KOPT-K1 (cell line): ENCODE data around the gene PRM1.

ENCODE experiments used
- H3K27ac ChIP-seq: fragments of 200-600 bp; sonication (generic); 2 replicates; pipeline ENCODE4 v1.5.1; 2016; ENCODE audit warnings: antibody characterized with exemption, mild to moderate bottlenecking, low read depth, low read length; ENCODE audit not compliant: poor library complexity, severe bottlenecking
- H3K36me3 ChIP-seq: fragments of 200-600 bp; sonication (generic); 2 replicates; pipeline ENCODE4 v1.5.1; 2017; ENCODE audit warnings: antibody characterized with exemption, mild to moderate bottlenecking, low read length, moderate library complexity; ENCODE audit not compliant: insufficient read depth
- H3K9me3 ChIP-seq: fragments of 200-600 bp; sonication (generic); 2 replicates; pipeline ENCODE4 v1.5.1; 2017; ENCODE audit warnings: antibody characterized with exemption, low read length, mild to moderate bottlenecking; ENCODE audit not compliant: insufficient read depth, poor library complexity, severe bottlenecking

The PRM1 gene

GRCh38 chr16:11320170-11320569, 39.0 kb upstream of the PRM1 start:
- H3K36me3 ChIP-seq, result no peaks in the 10 kb centered on the region
- no peak overlapping the region for H3K27ac ChIP-seq
- no peaks in the 10 kb centered on the region for H3K9me3 ChIP-seq

GRCh38 chr16:11319529-11320146, 38.5 kb upstream of the PRM1 start:
- H3K36me3 ChIP-seq, result no peaks in the 10 kb centered on the region
- H3K9me3 ChIP-seq, result no peaks in the 10 kb centered on the region
- no peak overlapping the region for H3K27ac ChIP-seq

DNA sequence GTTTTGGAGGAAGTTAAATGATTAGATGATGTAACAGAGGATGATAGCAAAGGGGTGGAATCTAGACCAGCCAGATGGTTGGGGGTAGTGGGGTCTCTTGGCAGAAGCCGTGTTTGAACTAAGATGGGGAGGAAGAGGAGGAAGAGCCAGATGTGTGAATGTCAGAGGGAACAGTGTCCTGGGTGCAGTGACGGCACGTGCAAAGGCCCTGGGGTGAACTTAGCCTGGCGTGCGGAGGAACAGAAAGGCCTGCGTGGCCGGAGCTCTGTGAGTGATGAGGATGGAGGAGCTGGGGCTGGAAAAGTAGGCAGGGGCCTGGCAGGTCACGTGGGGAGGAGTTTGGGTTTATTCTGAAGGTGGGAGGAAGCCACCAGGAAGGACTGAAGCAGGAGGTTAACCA, 37.7 kb upstream of the PRM1 start:
- H3K27ac ChIP-seq, result no peak overlapping the region
- H3K36me3 ChIP-seq, result no peaks in the 10 kb centered on the region
- no peaks in the 10 kb centered on the region for H3K9me3 ChIP-seq

DNA sequence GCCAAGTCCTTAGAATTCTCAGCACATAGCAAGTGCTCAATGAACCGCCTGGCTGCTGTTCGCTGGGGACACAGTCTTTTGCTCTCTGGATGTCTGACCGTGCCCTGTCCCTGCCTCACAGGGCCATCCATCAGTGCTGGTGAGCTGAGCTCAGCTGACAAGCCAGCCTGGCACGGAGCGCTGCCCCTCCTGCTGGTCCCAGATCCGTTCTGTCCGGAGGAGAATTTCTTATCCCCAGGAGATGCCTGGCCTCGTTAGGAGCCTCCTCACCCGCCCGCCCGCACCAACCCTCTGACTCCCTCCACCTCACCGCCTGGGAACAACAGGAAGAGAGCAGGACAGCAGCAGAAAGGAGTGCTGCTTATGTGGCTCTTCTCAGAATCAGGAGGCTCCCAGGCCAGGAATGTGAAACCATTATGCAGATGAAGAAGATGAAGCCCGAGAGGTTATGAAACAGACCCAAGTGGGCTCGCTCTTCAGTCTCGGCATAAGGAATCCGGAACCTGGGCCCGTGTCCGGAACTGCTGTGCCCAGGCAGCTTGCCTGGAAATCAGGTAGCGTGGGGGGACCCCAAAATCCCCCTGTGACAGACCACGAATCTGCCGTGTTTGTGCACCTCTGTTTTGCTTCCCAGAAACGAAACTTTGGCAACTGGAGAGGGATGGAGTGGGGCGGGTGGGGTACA, 35.3 kb upstream of the PRM1 start:
- Histone ChIP-seq H3K27ac (no peak overlapping the region), H3K36me3 (no peaks in the 10 kb centered on the region), H3K9me3 (no peaks in the 10 kb centered on the region)

GRCh38 chr16:11315510-11315909, 34.4 kb upstream of the PRM1 start:
- H3K27ac ChIP-seq, result no peak overlapping the region
- no peaks in the 10 kb centered on the region for H3K9me3 ChIP-seq
- H3K36me3 ChIP-seq, result no peaks in the 10 kb centered on the region

DNA sequence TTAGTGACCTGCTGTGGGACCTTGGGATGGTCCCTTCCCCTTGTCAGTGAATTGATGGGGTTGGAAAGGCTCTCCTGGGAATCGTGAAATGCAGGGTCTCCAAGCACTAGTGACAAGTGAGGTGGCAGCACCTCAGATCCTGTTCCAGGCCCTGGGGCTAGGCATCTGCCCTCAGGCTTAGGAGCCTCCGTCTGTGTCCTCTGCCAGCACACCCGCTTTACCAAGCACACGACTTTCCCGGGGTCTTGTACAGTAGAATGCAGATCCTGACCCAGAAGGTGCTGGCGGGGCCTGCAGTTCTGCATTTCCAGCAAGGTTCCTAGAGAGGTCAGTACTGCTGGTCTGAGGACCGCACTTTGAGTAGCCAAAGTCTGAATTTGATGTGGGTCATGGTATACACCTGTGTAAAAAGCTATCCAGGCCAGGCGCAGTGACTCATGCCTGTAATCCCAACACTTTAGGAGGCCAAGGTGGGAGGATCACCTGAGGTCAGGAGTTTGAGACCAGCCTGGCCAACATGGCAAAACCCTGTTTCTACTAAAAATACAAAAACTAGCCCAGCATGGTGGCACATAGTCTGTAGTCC, 33.3 kb upstream of the PRM1 start:
- Histone ChIP-seq H3K36me3 (no peaks in the 10 kb centered on the region), H3K9me3 (no peaks in the 10 kb centered on the region), H3K27ac (no peak overlapping the region)

- Histone ChIP-seq H3K9me3 (no peaks in the 10 kb centered on the region), H3K27ac (peak overlapping the region; percentile 57)
Measured at GRCh38 chr16:11313493-11314308, 32.6 kb upstream of the PRM1 start.

GRCh38 chr16:11312718-11313492, 31.8 kb upstream of the PRM1 start:
- H3K27ac ChIP-seq, result peak overlapping the region; percentile 57

More at GRCh38 chr16:11313493-11314308, 32.6 kb upstream of the PRM1 start:
- no peaks in the 10 kb centered on the region for H3K36me3 ChIP-seq

GRCh38 chr16:11310997-11311561, 29.9 kb upstream of the PRM1 start:
- no peaks in the 10 kb centered on the region for H3K36me3 ChIP-seq
- no peaks in the 10 kb centered on the region for H3K9me3 ChIP-seq
- H3K27ac ChIP-seq, result peak overlapping the region; percentile 59

More at GRCh38 chr16:11312718-11313492, 31.8 kb upstream of the PRM1 start:
- Histone ChIP-seq H3K9me3 (no peaks in the 10 kb centered on the region), H3K36me3 (no peaks in the 10 kb centered on the region)

- Histone ChIP-seq H3K27ac (peak overlapping the region; percentile 59), H3K9me3 (no peaks in the 10 kb centered on the region), H3K36me3 (no peaks in the 10 kb centered on the region)
Measured at GRCh38 chr16:11310634-11310977, 29.5 kb upstream of the PRM1 start.

DNA sequence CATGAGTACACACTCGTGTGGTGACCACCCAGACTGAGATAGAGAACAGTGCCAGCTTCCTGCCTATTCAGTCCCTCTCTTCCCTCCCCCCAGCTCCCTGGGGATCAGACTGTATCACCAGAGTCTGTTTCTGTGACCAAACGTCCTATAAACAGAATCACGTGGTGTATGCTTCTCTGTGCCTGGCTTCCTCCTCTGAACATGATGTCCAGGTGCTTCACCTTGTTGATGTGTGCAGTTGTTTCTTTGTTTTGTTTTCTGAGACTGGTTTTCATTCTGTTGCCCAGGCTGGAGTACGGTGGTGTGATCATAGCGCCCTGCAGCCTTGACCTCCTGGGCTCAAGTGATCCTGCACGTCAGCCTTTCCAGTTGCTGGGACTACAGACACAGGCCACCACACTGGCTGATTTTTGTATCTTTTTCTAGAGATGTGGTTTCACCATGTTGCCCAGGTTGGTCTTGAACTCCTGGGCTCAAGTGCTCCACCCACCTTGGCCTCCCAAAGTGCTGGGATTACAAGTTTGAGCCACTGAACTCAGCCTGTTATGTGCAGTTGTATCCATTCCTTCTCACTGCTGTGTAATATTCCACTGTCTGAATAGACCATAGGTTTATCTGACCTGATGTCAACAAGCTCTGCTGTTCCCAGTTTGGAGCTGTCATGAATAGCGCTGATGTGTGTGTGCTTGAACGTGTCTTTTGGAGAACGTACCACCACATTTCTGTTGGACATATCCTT, 28.9 kb upstream of the PRM1 start:
- H3K36me3 ChIP-seq, result no peaks in the 10 kb centered on the region
- no peak overlapping the region for H3K27ac ChIP-seq
- H3K9me3 ChIP-seq, result no peaks in the 10 kb centered on the region

DNA sequence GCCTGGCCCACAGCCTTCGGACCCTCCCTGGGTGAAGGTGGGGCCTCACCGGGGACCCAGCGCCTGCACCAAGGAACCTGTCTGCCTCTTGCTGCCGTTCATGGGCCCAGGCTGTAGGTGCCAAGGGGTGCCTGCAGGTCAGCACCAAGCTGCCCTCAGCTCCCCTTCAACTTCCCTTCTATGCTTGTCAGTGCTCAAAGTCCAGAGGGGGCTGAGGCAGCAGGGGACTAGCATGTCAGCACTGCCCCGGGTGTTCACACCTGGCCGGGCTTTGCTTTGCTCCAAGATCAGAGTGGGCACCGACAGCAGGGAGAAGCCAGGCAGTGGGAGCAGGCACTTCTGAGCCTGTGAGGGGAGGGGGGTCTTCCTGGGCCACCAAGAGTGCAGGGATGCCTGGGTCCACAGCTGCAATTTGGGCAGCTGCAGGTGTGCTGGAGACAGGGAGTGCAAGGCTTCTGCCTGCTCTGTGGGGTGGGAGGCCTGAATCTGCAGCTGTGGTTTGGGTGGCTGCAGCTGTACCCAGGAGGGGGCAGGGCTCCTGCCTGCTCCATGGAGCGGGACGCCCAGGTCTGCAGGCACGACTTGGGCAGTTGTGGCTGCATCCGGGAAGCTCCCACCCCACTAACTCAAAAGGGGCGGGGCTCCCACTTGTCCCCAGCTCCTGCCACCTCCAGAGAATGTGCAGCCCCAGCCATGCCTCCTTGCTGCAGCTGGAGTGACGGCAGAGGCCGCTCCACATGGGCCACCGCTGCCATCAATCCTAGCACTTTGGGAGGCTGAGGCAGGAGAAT, 27.6 kb upstream of the PRM1 start:
- no peak overlapping the region for H3K27ac ChIP-seq

More for the DNA sequence above, 27.6 kb upstream of the PRM1 start:
- no peaks in the 10 kb centered on the region for H3K36me3 ChIP-seq
- no peaks in the 10 kb centered on the region for H3K9me3 ChIP-seq
